HG03565 (cell line): ENCODE results near the gene ADD2.

Experiments used
- ATAC-seq: cut with Tn5 transposase; IDR thresholded peaks from one replicate; pipeline ENCODE4 v1.9.1; 2021; ENCODE audit warnings: mild to moderate bottlenecking, moderate library complexity; ENCODE audit not compliant: unreplicated experiment

Gene ADD2

GRCh38 chr2:70789304-70790135 lies 21.5 kb upstream of the ADD2 start:
- no peak for ATAC-seq

- ATAC-seq = no peak
Observed at GRCh38 chr2:70785137-70785911, 17.3 kb upstream of the ADD2 start.

- no peak for ATAC-seq
Observed at GRCh38 chr2:70784320-70784719, 16.3 kb upstream of the ADD2 start.

- no peak for ATAC-seq
Observed at GRCh38 chr2:70779911-70780545, 12.0 kb upstream of the ADD2 start.

- ATAC-seq = no peak
Observed at GRCh38 chr2:70779491-70779890, 11.5 kb upstream of the ADD2 start.

GRCh38 chr2:70778676-70779075 lies 10.7 kb upstream of the ADD2 start:
- ATAC-seq = no peak

- no peak for ATAC-seq
Observed at GRCh38 chr2:70777450-70777849, 9.4 kb upstream of the ADD2 start.

- no peak for ATAC-seq
Observed at GRCh38 chr2:70776266-70776665, 8.3 kb upstream of the ADD2 start.

- ATAC-seq = no peak
Observed at GRCh38 chr2:70775141-70775540, 7.1 kb upstream of the ADD2 start.

- no peak for ATAC-seq
Observed at GRCh38 chr2:70772486-70773155, 4.6 kb upstream of the ADD2 start.

GRCh38 chr2:70771446-70771845 lies 3.4 kb upstream of the ADD2 start:
- peak; percentile 61 for ATAC-seq

GRCh38 chr2:70769450-70769849 lies 1.4 kb upstream of the ADD2 start:
- no peak for ATAC-seq

GRCh38 chr2:70768590-70769085 lies 638 bp upstream of the ADD2 start:
- no peak for ATAC-seq

- no peak for ATAC-seq
Observed at GRCh38 chr2:70767079-70767698, 811 bp downstream of the ADD2 start.

GRCh38 chr2:70766357-70767078 lies 1.5 kb downstream of the ADD2 start:
- no peak for ATAC-seq

- ATAC-seq = no peak
Observed at GRCh38 chr2:70765507-70765906, 2.5 kb downstream of the ADD2 start.

GRCh38 chr2:70759446-70759845 lies 8.6 kb downstream of the ADD2 start:
- ATAC-seq = no peak

- ATAC-seq = no peak
Observed at GRCh38 chr2:70757966-70758365, 10.0 kb downstream of the ADD2 start.

- ATAC-seq = no peak
Observed at GRCh38 chr2:70757360-70757759, 10.6 kb downstream of the ADD2 start.

- ATAC-seq = no peak
Observed at GRCh38 chr2:70756128-70756527, 11.9 kb downstream of the ADD2 start.
